Measurements from ENCODE around the gene NLRC5. TPM values are rescaled to one million over a fixed set of nuclear protein-coding genes. Genes with fewer than 3 reads are reported as not detected.

NLRC5 gene
- total and polyA plus RNA-seq, 2 donors (not counting 3 experiments of a cell fraction or from before 2014, with no cell fraction given): 7.4 to 26.3 TPM

DNA sequence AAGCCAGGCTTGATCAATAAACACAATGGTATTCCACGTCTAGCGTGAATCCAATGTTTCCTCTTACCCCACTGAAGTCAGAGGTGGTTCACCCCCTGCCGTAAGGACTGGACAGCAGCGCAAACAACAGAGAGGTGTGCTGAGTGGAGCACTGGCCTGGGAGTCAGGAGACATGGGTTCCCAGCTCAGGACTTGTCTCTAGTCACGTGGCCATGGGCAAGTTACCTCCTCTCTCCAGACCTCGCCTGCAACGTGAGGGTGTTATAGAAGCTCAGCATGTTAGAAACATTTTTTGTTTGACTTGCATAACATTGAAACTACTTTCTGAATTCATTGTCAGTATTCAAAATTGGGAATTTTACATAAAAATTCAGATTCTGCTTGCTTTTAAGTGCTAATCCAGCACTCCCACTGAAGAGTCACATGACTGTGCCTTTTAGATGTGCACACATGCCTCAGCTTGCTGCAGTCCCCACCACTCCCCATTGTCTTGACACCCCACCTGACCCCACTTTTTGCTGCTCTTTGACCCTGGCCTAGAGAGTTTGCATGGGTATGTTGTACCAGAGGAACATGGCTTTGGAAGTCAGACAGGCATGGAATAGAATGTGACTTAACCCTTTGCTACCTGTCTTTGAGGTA lies 94.2 kb downstream of the NLRC5 start:
- dilution Hi-C loops (cut with MboI; ENCODE audit: extremely low pct_ligation_motif_present, low sequenced_read_pairs) (no loop called here), intact Hi-C loops (cut with micrococcal nuclease) (loop anchor here (1.0 to 5.0 kb wide), 4 partner anchors 85 to 334 kb away; partner anchors contain the start of genes PSME3IP1 and RSPRY1)
- H3K27me3 ChIP-seq (ENCODE audit: control insufficient read depth in 2 of 2, insufficient read depth in 2 of 2, low read length in 2 of 2): no peaks in the 10 kb centered on the region
- FAIRE-seq (no peak), DNase-seq (ENCODE audit: low read depth, low spot score) (no peak)
- H3K4me2 ChIP-seq (ENCODE audit: insufficient read depth, low read length): no peak overlapping the region
- H3K79me2 ChIP-seq (ENCODE audit: control insufficient read depth, insufficient read depth, low read length): no peaks in the 10 kb centered on the region
- H3K9ac ChIP-seq (replicated peaks; ENCODE audit: extremely low read depth, insufficient read depth, low read length): no peak overlapping the region
- H3K9me3 ChIP-seq (replicated peaks; ENCODE audit: control insufficient read depth, insufficient read depth, low read length): no peaks in the 10 kb centered on the region
- no peaks in the 10 kb centered on the region for H3K4me1 ChIP-seq (ENCODE audit: control insufficient read depth, extremely low read depth, insufficient read depth, low read length)
- H3K9me1 ChIP-seq (replicated peaks; ENCODE audit: control insufficient read depth, extremely low read depth, insufficient read depth, low read length): no peaks in the 10 kb centered on the region
- ChIA-PET CTCF (interaction anchor here (0.6 to 5.1 kb wide), 26 partner anchors 9 to 339 kb away, joined by 3 to 34 read pairs (median 4); partner anchors contain the start of gene CPNE2), POLR2A (no interaction called here)
- no peak overlapping the region for H3K4me3 ChIP-seq (replicated peaks in 1 of 3; ENCODE audit: insufficient read depth in 1 of 3, low read depth in 1 of 3, low read length in 3 of 3)
- H2AFZ ChIP-seq (ENCODE audit: low read depth, low read length): no peak overlapping the region
- TF ChIP-seq, protein P1, sequence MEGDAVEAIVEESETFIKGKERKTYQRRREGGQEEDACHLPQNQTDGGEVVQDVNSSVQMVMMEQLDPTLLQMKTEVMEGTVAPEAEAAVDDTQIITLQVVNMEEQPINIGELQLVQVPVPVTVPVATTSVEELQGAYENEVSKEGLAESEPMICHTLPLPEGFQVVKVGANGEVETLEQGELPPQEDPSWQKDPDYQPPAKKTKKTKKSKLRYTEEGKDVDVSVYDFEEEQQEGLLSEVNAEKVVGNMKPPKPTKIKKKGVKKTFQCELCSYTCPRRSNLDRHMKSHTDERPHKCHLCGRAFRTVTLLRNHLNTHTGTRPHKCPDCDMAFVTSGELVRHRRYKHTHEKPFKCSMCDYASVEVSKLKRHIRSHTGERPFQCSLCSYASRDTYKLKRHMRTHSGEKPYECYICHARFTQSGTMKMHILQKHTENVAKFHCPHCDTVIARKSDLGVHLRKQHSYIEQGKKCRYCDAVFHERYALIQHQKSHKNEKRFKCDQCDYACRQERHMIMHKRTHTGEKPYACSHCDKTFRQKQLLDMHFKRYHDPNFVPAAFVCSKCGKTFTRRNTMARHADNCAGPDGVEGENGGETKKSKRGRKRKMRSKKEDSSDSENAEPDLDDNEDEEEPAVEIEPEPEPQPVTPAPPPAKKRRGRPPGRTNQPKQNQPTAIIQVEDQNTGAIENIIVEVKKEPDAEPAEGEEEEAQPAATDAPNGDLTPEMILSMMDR (IDR thresholded peaks at IDR 0.05; ENCODE audit: extremely low read depth in 1 of 2, insufficient read depth in 1 of 2, low read depth in 1 of 2, low read length in 2 of 2): no peak
- TF ChIP-seq FOS (IDR thresholded peaks at IDR 0.05; ENCODE audit: borderline replicate concordance, insufficient read depth, low read length) (no peak), EZH2 (IDR thresholded peaks at IDR 0.05; ENCODE audit: borderline replicate concordance, low read depth, low read length, severe bottlenecking) (no peak), GATA2 (IDR thresholded peaks at IDR 0.05; ENCODE audit: insufficient read depth, insufficient read length, low read depth, low read length) (no peak), JUN (IDR thresholded peaks at IDR 0.05; ENCODE audit: borderline replicate concordance, insufficient read depth, insufficient read length, low read depth) (no peak), POLR2A (IDR thresholded peaks at IDR 0.05; ENCODE audit: low read depth, low read length) (no peak), POLR2AphosphoS5 (IDR thresholded peaks at IDR 0.05; ENCODE audit: insufficient read depth, low read depth, low read length) (no peak), MYC (IDR thresholded peaks at IDR 0.05; ENCODE audit: low read depth, low read length) (no peak)
- TF ChIP-seq, protein P2, sequence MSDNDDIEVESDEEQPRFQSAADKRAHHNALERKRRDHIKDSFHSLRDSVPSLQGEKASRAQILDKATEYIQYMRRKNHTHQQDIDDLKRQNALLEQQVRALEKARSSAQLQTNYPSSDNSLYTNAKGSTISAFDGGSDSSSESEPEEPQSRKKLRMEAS (IDR thresholded peaks at IDR 0.05; ENCODE audit: insufficient read depth, insufficient read length): no peak
- no TSS peak for BruUV-seq (replicated peaks)
- H3K36me3 ChIP-seq (ENCODE audit: control insufficient read depth in 2 of 2, extremely low read depth in 1 of 2, insufficient read depth in 2 of 2, low read length in 2 of 2): no peaks in the 10 kb centered on the region
- no peaks in the 10 kb centered on the region for H4K20me1 ChIP-seq (replicated peaks; ENCODE audit: control insufficient read depth, extremely low read depth, insufficient read depth, low read length)
- H3K27ac ChIP-seq (ENCODE audit: insufficient read depth, low read depth, low read length): no peak overlapping the region

Data from endothelial cell of umbilical vein (primary cell).